ENCODE results near the gene BTBD9.

DNA sequence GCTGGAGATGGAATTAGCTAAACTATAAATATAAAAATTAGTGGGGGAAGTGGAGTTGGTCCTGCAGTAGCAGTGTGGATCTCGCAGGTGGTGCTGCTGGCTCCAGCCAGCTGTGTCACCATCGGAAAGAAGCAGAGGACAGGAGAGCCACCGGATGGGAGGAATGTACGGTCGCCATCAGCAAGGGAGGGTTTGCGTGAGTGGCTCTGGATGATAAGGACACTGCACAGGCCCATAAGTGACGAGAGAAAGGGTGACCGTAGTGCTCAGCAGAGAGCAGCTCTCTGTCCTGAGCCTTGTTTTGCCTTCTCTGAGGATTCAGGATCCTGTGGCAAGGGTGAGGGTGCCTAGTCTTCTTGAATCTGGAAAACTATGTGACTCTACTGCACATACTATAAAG, 441.5 kb downstream of the BTBD9 start:
- TF ChIP-seq CTCF (IDR thresholded peaks at IDR 0.05; ENCODE audit: low read depth, low read length, poor library complexity, severe bottlenecking) (no peak), EZH2phosphoT487 (IDR thresholded peaks at IDR 0.05; ENCODE audit: borderline replicate concordance, low read length) (no peak)

Measured in DOHH2 (cell line).